Hepatocyte (in vitro differentiated cells): ENCODE data around the gene MEN1. TPM values are rescaled to one million over a fixed set of nuclear protein-coding genes. Genes with fewer than 3 reads are reported as not detected.

ENCODE experiments used
- DNase-seq: peaks from one replicate; pipeline ENCODE4 v3.0.0-alpha.2; 2016; ENCODE audit warnings: low spot score
- H2AFZ ChIP-seq: fragments of 200-600 bp; sonication (generic); 2 replicates; pipeline ENCODE4 v1.6.0; 2016; ENCODE audit warnings: antibody characterized with exemption, mild to moderate bottlenecking
- H3K27ac ChIP-seq: fragments of 200-600 bp; sonication (generic); 2 replicates; pipeline ENCODE4 v1.5.1; 2016; ENCODE audit warnings: mild to moderate bottlenecking
- H3K27me3 ChIP-seq: fragments of 200-600 bp; sonication (generic); 2 replicates; pipeline ENCODE4 v1.6.1; 2016
- H3K36me3 ChIP-seq: fragments of 200-600 bp; sonication (generic); replicated peaks from 2 replicates; pipeline ENCODE4 v1.5.1; 2016; ENCODE audit warnings: low read depth; ENCODE audit not compliant: insufficient read depth
- H3K4me1 ChIP-seq: fragments of 200-600 bp; sonication (generic); 2 replicates; pipeline ENCODE4 v1.5.1; 2016; ENCODE audit warnings: mild to moderate bottlenecking, moderate library complexity; ENCODE audit not compliant: insufficient read depth
- H3K4me2 ChIP-seq: fragments of 200-600 bp; sonication (generic); 2 replicates; pipeline ENCODE4 v1.6.0; 2016
- H3K4me3 ChIP-seq: fragments of 200-600 bp; sonication (generic); 2 replicates; pipeline ENCODE4 v1.5.1; 2016; ENCODE audit warnings: mild to moderate bottlenecking
- H3K79me2 ChIP-seq: fragments of 200-600 bp; sonication (generic); 2 replicates; pipeline ENCODE4 v1.6.0; 2017; ENCODE audit warnings: mild to moderate bottlenecking
- H3K9me2 ChIP-seq: fragments of 200-600 bp; sonication (generic); replicated peaks from 2 replicates; pipeline ENCODE4 v1.6.0; 2017; ENCODE audit warnings: mild to moderate bottlenecking; ENCODE audit not compliant: insufficient read depth
- H3K9me3 ChIP-seq: fragments of 200-600 bp; sonication (generic); 2 replicates; pipeline ENCODE4 v1.5.1; 2016; ENCODE audit warnings: low read depth, mild to moderate bottlenecking
- H4K20me1 ChIP-seq: fragments of 200-600 bp; sonication (generic); 2 replicates; pipeline ENCODE4 v1.6.0; 2016; ENCODE audit warnings: mild to moderate bottlenecking; ENCODE audit not compliant: insufficient read depth, poor library complexity, severe bottlenecking
- CTCF ChIP-seq: fragments of 200-600 bp; sonication (generic); IDR thresholded peaks from 2 replicates; pipeline ENCODE4 v1.5.1; 2016; ENCODE audit warnings: antibody characterized with exemption, mild to moderate bottlenecking; ENCODE audit not compliant: poor library complexity
- EZH2 ChIP-seq: fragments of 200-600 bp; sonication (generic); IDR thresholded peaks from 2 replicates; pipeline ENCODE4 v1.6.1; 2016; ENCODE audit warnings: antibody characterized with exemption, mild to moderate bottlenecking, borderline replicate concordance
- EZH2phosphoT487 ChIP-seq: fragments of 200-600 bp; sonication (generic); IDR thresholded peaks from one replicate; pipeline ENCODE4 v1.6.1; 2018; ENCODE audit warnings: antibody characterized with exemption, mild to moderate bottlenecking, low read depth, moderate library complexity; ENCODE audit not compliant: unreplicated experiment, severe bottlenecking
- WGBS: methylation state at CpG from one replicate; pipeline ENCODE4 v1.1.6; 2016; ENCODE audit warnings: low lambda C conversion rate; ENCODE audit errors: missing lambda C conversion rate; 5-methylcytosine and 5-hydroxymethylcytosine counted together
- polyA plus RNA-seq: library from polyadenylated mRNA; unstranded; fragments of >200 nt; fragmentation: Nextera tagmentation; extraction: Ambion mirVana; gene quantifications from 2 replicates; pipeline ENCODE4 v1.2.1, GENCODE V29; 2016
- total RNA-seq: library from RNA; depleted of rRNA; stranded (reverse); fragments of >200 nt; gene quantifications from 2 replicates; pipeline ENCODE4 v1.2.3, GENCODE V29; 2014

The MEN1 gene
- total and polyA plus RNA-seq, 2 experiments from 2014 or later = 18.6 to 49.1 TPM

GRCh38 chr11:64796047-64796756 is 14.1 kb downstream of the MEN1 start:
- Histone ChIP-seq H3K79me2 (no peaks in the 10 kb centered on the region), H3K4me2 (no peak overlapping the region), H3K4me3 (no peak overlapping the region), H3K9me3 (no peaks in the 10 kb centered on the region), H3K36me3 (no peaks in the 10 kb centered on the region), H3K27ac (no peak overlapping the region), H3K9me2 (no peaks in the 10 kb centered on the region), H2AFZ (no peak overlapping the region), H3K27me3 (no peaks in the 10 kb centered on the region), H4K20me1 (no peaks in the 10 kb centered on the region), H3K4me1 (no peaks in the 10 kb centered on the region)
- TF ChIP-seq EZH2phosphoT487 (no peak), EZH2 (no peak), CTCF (no peak)
- 91% methylated on average over 19 of the region's 19 CpGs for WGBS
- DNase-seq = no peak

- no peaks in the 10 kb centered on the region for H4K20me1 ChIP-seq
- H3K4me1 ChIP-seq = no peaks in the 10 kb centered on the region
- H3K36me3 ChIP-seq = no peaks in the 10 kb centered on the region
- no peak for TF ChIP-seq EZH2
- TF ChIP-seq CTCF = no peak
- no peak for TF ChIP-seq EZH2phosphoT487
- no peaks in the 10 kb centered on the region for H3K9me2 ChIP-seq
- no peak overlapping the region for H3K27ac ChIP-seq
- no peaks in the 10 kb centered on the region for H3K79me2 ChIP-seq
- no peak overlapping the region for H3K4me3 ChIP-seq
- H3K27me3 ChIP-seq = no peaks in the 10 kb centered on the region
- no peak for DNase-seq
- no peak overlapping the region for H3K4me2 ChIP-seq
- 95% methylated on average over 10 of the region's 10 CpGs for WGBS
- H3K9me3 ChIP-seq = no peaks in the 10 kb centered on the region
- H2AFZ ChIP-seq = no peak overlapping the region
Measured at GRCh38 chr11:64794526-64794925, 15.8 kb downstream of the MEN1 start.

GRCh38 chr11:64793271-64794160 is 16.8 kb downstream of the MEN1 start:
- no peak for DNase-seq
- Histone ChIP-seq H4K20me1 (no peaks in the 10 kb centered on the region), H2AFZ (no peak overlapping the region), H3K9me2 (no peaks in the 10 kb centered on the region), H3K4me3 (no peak overlapping the region), H3K4me1 (no peaks in the 10 kb centered on the region), H3K79me2 (no peaks in the 10 kb centered on the region), H3K36me3 (no peaks in the 10 kb centered on the region), H3K27me3 (no peaks in the 10 kb centered on the region), H3K4me2 (no peak overlapping the region), H3K9me3 (no peaks in the 10 kb centered on the region), H3K27ac (no peak overlapping the region)
- TF ChIP-seq EZH2 = no peak
- no peak for TF ChIP-seq EZH2phosphoT487
- TF ChIP-seq CTCF = no peak
- WGBS = 92% methylated on average over 11 of the region's 11 CpGs
